ENCODE measurements around the gene IDH2.
A peak's percentile ranks its signal among the peaks of the same experiment; 100 is the strongest.

IDH2 gene

DNA sequence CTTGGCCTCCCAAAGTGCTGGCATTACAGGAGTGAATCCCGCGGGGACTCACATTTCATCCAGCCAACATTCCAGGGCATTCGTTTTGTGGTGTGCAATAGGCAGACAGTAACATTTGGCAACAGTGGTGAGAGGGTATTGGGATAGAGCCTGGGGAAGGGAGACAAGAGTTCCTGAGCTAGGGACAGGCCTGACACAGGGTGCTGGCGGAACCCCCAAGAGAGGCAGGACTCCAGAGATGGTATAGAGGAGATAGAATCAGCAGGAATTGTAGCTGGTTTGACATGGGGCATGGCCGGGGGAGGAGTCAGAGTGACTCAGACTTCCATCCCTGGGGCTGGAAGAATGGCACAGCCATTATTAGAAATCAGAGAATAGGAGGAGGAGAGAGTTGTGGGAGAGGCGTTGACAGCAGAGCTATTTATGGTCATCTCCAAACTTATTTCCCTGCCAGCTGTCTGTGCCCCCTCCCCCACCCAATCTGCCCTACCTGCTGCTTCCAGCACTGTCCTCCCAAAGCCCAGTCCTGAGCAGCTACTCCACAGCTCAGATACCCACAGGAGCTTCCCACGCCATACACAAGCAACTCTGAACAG is 4.4 kb upstream of the IDH2 start (continued):
- 0 out of 2 replicates have a peak, but pooled peaks have one; percentile 35 for TF ChIP-seq ZEB2 (tag by site-specific recombination; IDR thresholded peaks at IDR 0.05)
- peak; percentile 82 for TF ChIP-seq ZNF600 (tag by site-specific recombination; IDR thresholded peaks at IDR 0.05)

DNA sequence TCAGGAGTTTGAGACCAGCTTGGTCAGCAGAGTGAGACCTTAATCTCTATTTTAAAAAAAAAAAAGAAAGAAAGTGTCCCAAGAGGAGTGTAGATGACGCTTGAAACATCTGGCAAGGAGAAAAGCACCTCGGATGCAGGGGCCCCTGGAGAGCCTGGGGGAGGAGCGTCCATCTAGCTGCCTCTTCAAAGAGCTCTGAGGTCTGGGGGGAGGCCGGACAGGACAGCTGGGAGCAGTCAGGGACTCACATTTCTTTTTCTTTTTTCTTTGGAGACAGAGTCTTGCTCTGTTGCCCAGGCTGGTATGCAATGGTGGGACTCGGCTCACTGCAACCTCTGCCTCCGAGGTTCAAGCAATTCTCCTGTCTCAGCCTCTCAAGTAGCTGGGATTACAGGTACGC is 3.3 kb upstream of the IDH2 start:
- H3K4me1 ChIP-seq (ENCODE audit: control insufficient read depth, insufficient read depth, low read length): peaks cover 9% of the 10 kb centered on the region
- CTCF ChIA-PET: interaction anchor here (0.6 to 2.6 kb wide), 5 partner anchors 10 to 115 kb away, joined by 3 to 8 read pairs (median 4); no protein-coding TSS in a partner anchor

GRCh38 chr15:90104551-90104950 is 2.3 kb upstream of the IDH2 start:
- no peaks in the 10 kb centered on the region for H3K36me3 ChIP-seq (ENCODE audit: control insufficient read depth in 2 of 2, insufficient read depth in 1 of 2, low read length in 2 of 2)
- H3K4me3 ChIP-seq (ENCODE audit: low read depth, low read length): no peak overlapping the region
- H3K4me1 ChIP-seq (ENCODE audit: control insufficient read depth, insufficient read depth, low read length): peaks cover 9% of the 10 kb centered on the region
- TF ChIP-seq, protein P1, sequence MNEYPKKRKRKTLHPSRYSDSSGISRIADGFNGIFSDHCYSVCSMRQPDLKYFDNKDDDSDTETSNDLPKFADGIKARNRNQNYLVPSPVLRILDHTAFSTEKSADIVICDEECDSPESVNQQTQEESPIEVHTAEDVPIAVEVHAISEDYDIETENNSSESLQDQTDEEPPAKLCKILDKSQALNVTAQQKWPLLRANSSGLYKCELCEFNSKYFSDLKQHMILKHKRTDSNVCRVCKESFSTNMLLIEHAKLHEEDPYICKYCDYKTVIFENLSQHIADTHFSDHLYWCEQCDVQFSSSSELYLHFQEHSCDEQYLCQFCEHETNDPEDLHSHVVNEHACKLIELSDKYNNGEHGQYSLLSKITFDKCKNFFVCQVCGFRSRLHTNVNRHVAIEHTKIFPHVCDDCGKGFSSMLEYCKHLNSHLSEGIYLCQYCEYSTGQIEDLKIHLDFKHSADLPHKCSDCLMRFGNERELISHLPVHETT (tag by site-specific recombination; IDR thresholded peaks at IDR 0.05): no peak
- TF ChIP-seq GLI2 (tag by site-specific recombination; IDR thresholded peaks at IDR 0.05; ENCODE audit: borderline replicate concordance, low read depth): no peak
- no peak for TF ChIP-seq ZFP3 (tag by site-specific recombination; IDR thresholded peaks at IDR 0.05; ENCODE audit: low read depth)
- TF ChIP-seq ZNF677 (tag by site-specific recombination; IDR thresholded peaks at IDR 0.05): no peak
- TF ChIP-seq ZNF202 (tag by site-specific recombination; IDR thresholded peaks at IDR 0.05; ENCODE audit: borderline replicate concordance): no peak
- TF ChIP-seq MEIS1 (CRISPR knock-in tag; IDR thresholded peaks at IDR 0.05; ENCODE audit: borderline replicate concordance): no peak
- no peak for TF ChIP-seq ZNF596 (tag by site-specific recombination; IDR thresholded peaks at IDR 0.05)
- TF ChIP-seq ZBTB17 (tag by site-specific recombination; IDR thresholded peaks at IDR 0.05): no peak
- TF ChIP-seq ZNF10 (tag by site-specific recombination; IDR thresholded peaks at IDR 0.05): no peak
- no peak for TF ChIP-seq OVOL3 (tag by site-specific recombination; IDR thresholded peaks at IDR 0.05)
- no peak for TF ChIP-seq ZNF776 (tag by site-specific recombination; IDR thresholded peaks at IDR 0.05; ENCODE audit: borderline replicate concordance)
- TF ChIP-seq YY1 (tag by site-specific recombination; IDR thresholded peaks at IDR 0.05): no peak
- TF ChIP-seq GLIS1 (tag by site-specific recombination; IDR thresholded peaks at IDR 0.05): no peak
- no peak for TF ChIP-seq ZNF501 (tag by site-specific recombination; IDR thresholded peaks at IDR 0.05)
- no peak for TF ChIP-seq SETDB1 (IDR thresholded peaks at IDR 0.05; ENCODE audit: insufficient read length, low read length)
- TF ChIP-seq ZNF785 (tag by site-specific recombination; IDR thresholded peaks at IDR 0.05): no peak
- TF ChIP-seq HOXC10 (CRISPR knock-in tag; IDR thresholded peaks at IDR 0.05): no peak
- CTCF ChIA-PET: interaction anchor here (0.6 to 3.7 kb wide), 6 partner anchors 19 to 276 kb away, joined by 3 to 14 read pairs (median 4); no protein-coding TSS in a partner anchor
- POLR2A ChIA-PET: no interaction called here
- H3K9me3 ChIP-seq (ENCODE audit: control insufficient read depth, insufficient read depth, low read depth, low read length): no peaks in the 10 kb centered on the region
- no peak overlapping the region for H3K27ac ChIP-seq (ENCODE audit: extremely low read depth, low read depth, low read length)

More for the DNA sequence above, 3.3 kb upstream of the IDH2 start:
- Histone ChIP-seq H3K36me3 (ENCODE audit: control insufficient read depth in 2 of 2, insufficient read depth in 1 of 2, low read length in 2 of 2) (no peaks in the 10 kb centered on the region), H3K27ac (ENCODE audit: extremely low read depth, low read depth, low read length) (no peak overlapping the region), H3K9me3 (ENCODE audit: control insufficient read depth, insufficient read depth, low read depth, low read length) (no peaks in the 10 kb centered on the region), H3K4me3 (ENCODE audit: low read depth, low read length) (no peak overlapping the region)
- no peak for TF ChIP-seq ZNF776 (tag by site-specific recombination; IDR thresholded peaks at IDR 0.05; ENCODE audit: borderline replicate concordance)
- TF ChIP-seq FEZF1 (tag by site-specific recombination; IDR thresholded peaks at IDR 0.05): no peak
- TF ChIP-seq ZNF768 (tag by site-specific recombination; IDR thresholded peaks at IDR 0.05): no peak
- POLR2A ChIA-PET: interaction anchor here (0.6 to 0.7 kb wide), 2 partner anchors 14 to 40 kb away, joined by 3 read pairs; no protein-coding TSS in a partner anchor
